Measurements from ENCODE around the gene PDE3A. TPM values are rescaled to one million over a fixed set of nuclear protein-coding genes. Genes with fewer than 3 reads are reported as not detected.

Gene PDE3A
- total RNA-seq, 6 donors from 2014 or later, result 1.0 to 10.0 (median 3.2) TPM

DNA sequence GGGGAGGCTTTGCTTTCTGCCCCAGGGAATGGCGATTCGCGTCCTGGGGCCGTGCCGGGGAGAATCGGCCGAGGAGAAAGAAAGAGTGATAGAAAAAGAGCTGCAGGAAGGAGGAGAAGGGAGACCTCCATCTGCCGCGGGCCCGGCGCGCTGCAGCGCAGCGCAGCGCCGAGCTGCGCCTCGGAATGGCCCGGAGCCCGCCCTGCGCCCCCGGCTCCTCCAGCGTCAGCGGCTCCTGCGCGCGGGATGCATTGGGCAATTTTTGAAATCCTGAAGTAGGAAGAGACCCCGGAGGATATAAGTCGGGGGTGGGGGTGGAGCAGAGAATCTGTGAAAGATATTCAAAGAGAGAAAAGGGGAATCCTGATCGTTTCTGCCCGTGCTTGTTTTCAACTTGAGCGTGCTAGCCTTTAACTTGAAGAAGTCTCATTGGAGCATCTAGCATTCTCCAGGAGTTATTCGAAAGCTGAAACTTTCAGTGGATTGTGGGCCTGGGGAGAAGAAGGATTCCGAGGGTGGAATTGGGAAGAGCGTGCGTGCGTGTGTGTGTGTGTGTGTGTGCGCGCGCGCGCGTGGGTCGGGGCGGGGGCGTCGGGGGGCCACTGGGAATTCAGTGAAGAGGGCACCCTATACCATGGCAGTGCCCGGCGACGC is 441 bp downstream of the PDE3A start:
- 0 to 3% methylated on average over 33 to 48 of the region's 50 CpGs for WGBS, 2 donors
- TF ChIP-seq, protein P1, sequence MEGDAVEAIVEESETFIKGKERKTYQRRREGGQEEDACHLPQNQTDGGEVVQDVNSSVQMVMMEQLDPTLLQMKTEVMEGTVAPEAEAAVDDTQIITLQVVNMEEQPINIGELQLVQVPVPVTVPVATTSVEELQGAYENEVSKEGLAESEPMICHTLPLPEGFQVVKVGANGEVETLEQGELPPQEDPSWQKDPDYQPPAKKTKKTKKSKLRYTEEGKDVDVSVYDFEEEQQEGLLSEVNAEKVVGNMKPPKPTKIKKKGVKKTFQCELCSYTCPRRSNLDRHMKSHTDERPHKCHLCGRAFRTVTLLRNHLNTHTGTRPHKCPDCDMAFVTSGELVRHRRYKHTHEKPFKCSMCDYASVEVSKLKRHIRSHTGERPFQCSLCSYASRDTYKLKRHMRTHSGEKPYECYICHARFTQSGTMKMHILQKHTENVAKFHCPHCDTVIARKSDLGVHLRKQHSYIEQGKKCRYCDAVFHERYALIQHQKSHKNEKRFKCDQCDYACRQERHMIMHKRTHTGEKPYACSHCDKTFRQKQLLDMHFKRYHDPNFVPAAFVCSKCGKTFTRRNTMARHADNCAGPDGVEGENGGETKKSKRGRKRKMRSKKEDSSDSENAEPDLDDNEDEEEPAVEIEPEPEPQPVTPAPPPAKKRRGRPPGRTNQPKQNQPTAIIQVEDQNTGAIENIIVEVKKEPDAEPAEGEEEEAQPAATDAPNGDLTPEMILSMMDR (IDR thresholded peaks at IDR 0.05), result no peak
- TF ChIP-seq POLR2A (IDR thresholded peaks at IDR 0.05) (no peak), POLR2AphosphoS5 (IDR thresholded peaks at IDR 0.05) (no peak), EP300 (IDR thresholded peaks at IDR 0.05) (no peak)
- peak overlapping the region; percentile 62 to 84 (median 76) for H3K27ac ChIP-seq
- H3K36me3 ChIP-seq, result no peaks in the 10 kb centered on the region
- no peaks in the 10 kb centered on the region for H3K9me3 ChIP-seq
- peaks cover 0 to 8% (median 2%) of the 10 kb centered on the region in 4 donors for H3K27me3 ChIP-seq
- DNase-seq, result peak in 1 of 2 donors; percentile 86
- peaks cover 13 to 27% (median 17%) of the 10 kb centered on the region in 4 donors for H3K4me1 ChIP-seq
- H3K4me3 ChIP-seq, result peak overlapping the region; percentile 46 to 63 (median 56)
- peak in 1 of 2 donors; percentile 84 for ATAC-seq (ENCODE audit: low FRiP score in 2 of 2)

- 0% methylated on average over 6 to 56 of the region's 63 CpGs for WGBS, 2 donors
- peak; percentile 79 to 85 for ATAC-seq (ENCODE audit: low FRiP score in 2 of 2)
These were observed 1.1 kb downstream of the PDE3A start for GRCh38 chr12:20369305-20370013.

GRCh38 chr12:20370014-20370386 is 1.7 kb downstream of the PDE3A start:
- TF ChIP-seq, protein P1 (IDR thresholded peaks at IDR 0.05), result no peak
- TF ChIP-seq POLR2A (IDR thresholded peaks at IDR 0.05), result no peak
- no peak for TF ChIP-seq POLR2AphosphoS5 (IDR thresholded peaks at IDR 0.05)
- TF ChIP-seq EP300 (IDR thresholded peaks at IDR 0.05), result no peak
- peaks cover 13 to 27% (median 17%) of the 10 kb centered on the region in 4 donors for H3K4me1 ChIP-seq
- H3K27ac ChIP-seq, result peak overlapping the region; percentile 62 to 84 (median 76)
- H3K4me3 ChIP-seq, result peak overlapping the region; percentile 15 to 63 (median 52)
- no peaks in the 10 kb centered on the region for H3K36me3 ChIP-seq
- WGBS, 2 donors, result 1 to 3% methylated on average over 18 to 21 of the region's 21 CpGs
- ATAC-seq (ENCODE audit: low FRiP score in 2 of 2) (no peak), DNase-seq (no peak)
- H3K27me3 ChIP-seq, result peaks cover 0 to 8% (median 2%) of the 10 kb centered on the region in 4 donors
- no peaks in the 10 kb centered on the region for H3K9me3 ChIP-seq

More at GRCh38 chr12:20369305-20370013, 1.1 kb downstream of the PDE3A start:
- H3K27me3 ChIP-seq, result peaks cover 0 to 8% (median 2%) of the 10 kb centered on the region in 4 donors
- H3K9me3 ChIP-seq, result no peaks in the 10 kb centered on the region
- DNase-seq, result peak; percentile 29 to 90
- H3K4me3 ChIP-seq, result peak overlapping the region; percentile 15 to 63 (median 52)
- peak overlapping the region; percentile 62 to 84 (median 76) for H3K27ac ChIP-seq
- TF ChIP-seq EP300 (IDR thresholded peaks at IDR 0.05) (no peak), POLR2A (IDR thresholded peaks at IDR 0.05) (peak in 1 of 4 donors; percentile 34), POLR2AphosphoS5 (IDR thresholded peaks at IDR 0.05) (peak; percentile 37 to 53)
- TF ChIP-seq, protein P1 (IDR thresholded peaks at IDR 0.05), result peak in 1 of 6 experiments; percentile 18
- no peaks in the 10 kb centered on the region for H3K36me3 ChIP-seq
- peaks cover 13 to 27% (median 17%) of the 10 kb centered on the region in 4 donors for H3K4me1 ChIP-seq

- Histone ChIP-seq H3K27ac (no peak overlapping the region), H3K27me3 (peaks cover 0 to 8% (median 2%) of the 10 kb centered on the region in 4 donors), H3K4me1 (peaks cover 13 to 27% (median 17%) of the 10 kb centered on the region in 4 donors), H3K36me3 (no peaks in the 10 kb centered on the region), H3K9me3 (no peaks in the 10 kb centered on the region), H3K4me3 (peak overlapping the region in 3 of 4 donors; percentile 46 to 63 (median 58))
- 48 to 61% methylated on average over 5 of the region's 5 CpGs for WGBS, 2 donors
- TF ChIP-seq POLR2AphosphoS5 (IDR thresholded peaks at IDR 0.05), result no peak
- no peak for TF ChIP-seq EP300 (IDR thresholded peaks at IDR 0.05)
- TF ChIP-seq, protein P1 (IDR thresholded peaks at IDR 0.05), result no peak
- no peak for TF ChIP-seq POLR2A (IDR thresholded peaks at IDR 0.05)
- ATAC-seq (ENCODE audit: low FRiP score in 2 of 2) (no peak), DNase-seq (no peak)
These were observed 2.7 kb downstream of the PDE3A start for GRCh38 chr12:20370866-20371519.
